HepG2 (cell line): ENCODE results near the gene CADPS2.

Experiments
- DNMT1 ChIP-seq: sonication (generic); formaldehyde crosslinking; IDR thresholded peaks from 2 replicates; pipeline ENCODE4 v1.5.1; 2020; ENCODE audit warnings: mild to moderate bottlenecking, missing genetic modification reagents
- KDM5A ChIP-seq: fragments of 200-600 bp; sonication (generic); IDR thresholded peaks from 2 replicates; pipeline ENCODE4 v1.7.0; 2018; ENCODE audit warnings: antibody characterized with exemption, mild to moderate bottlenecking, low read length, borderline replicate concordance
- NFE2 ChIP-seq: sonication (generic); formaldehyde crosslinking; IDR thresholded peaks from 2 replicates; pipeline ENCODE4 v1.4.0; 2020; ENCODE audit warnings: missing genetic modification reagents
- POLR2AphosphoS5 ChIP-seq: IDR thresholded peaks from 2 replicates; pipeline ENCODE4 v1.6.1; 2012; ENCODE audit warnings: low read depth, low read length
- SIN3A ChIP-seq: IDR thresholded peaks from 2 replicates; pipeline ENCODE4 v1.6.1; 2011; ENCODE audit warnings: low read depth, mild to moderate bottlenecking, control low read depth, low read length, borderline replicate concordance
- SRF ChIP-seq: IDR thresholded peaks from 2 replicates; pipeline ENCODE4 v1.6.1; 2011; ENCODE audit warnings: mild to moderate bottlenecking, low read depth, low read length, moderate library complexity
- TCF7 ChIP-seq: sonication (generic); IDR thresholded peaks from 2 replicates; pipeline ENCODE4 v1.6.1; 2016; ENCODE audit warnings: antibody characterized with exemption, low read depth
- TF ChIP-seq, protein P1 (sequence below): sonication (generic); formaldehyde crosslinking; IDR thresholded peaks from 2 replicates; pipeline ENCODE4 v1.5.0; 2020; ENCODE audit warnings: mild to moderate bottlenecking, missing genetic modification reagents, moderate library complexity
- TF ChIP-seq, protein P2 (sequence below): IDR thresholded peaks from 2 replicates; pipeline ENCODE4 v1.6.1; 2012; ENCODE audit warnings: inconsistent platforms

DNA sequence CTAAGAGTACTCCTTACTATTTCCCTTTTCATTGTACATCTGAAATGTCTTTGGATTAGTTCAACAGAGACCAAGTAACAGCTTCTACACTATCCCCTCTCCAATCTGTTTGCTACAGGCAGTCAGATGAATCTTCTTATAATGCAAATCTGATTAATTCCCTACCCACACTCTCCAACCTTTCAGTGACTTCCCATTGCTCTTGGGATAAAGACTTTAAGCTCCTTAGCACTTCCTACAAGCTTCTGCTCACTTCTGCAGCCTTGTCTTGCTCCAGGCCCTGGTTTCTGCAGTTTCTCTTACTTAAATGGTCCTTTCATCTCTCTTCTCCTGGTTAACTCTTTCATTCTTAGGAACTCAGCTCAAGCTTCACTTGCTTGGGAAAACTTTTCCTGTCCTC is 516.5 kb downstream of the CADPS2 start:
- TF ChIP-seq TCF7: no peak
- TF ChIP-seq, protein P1, sequence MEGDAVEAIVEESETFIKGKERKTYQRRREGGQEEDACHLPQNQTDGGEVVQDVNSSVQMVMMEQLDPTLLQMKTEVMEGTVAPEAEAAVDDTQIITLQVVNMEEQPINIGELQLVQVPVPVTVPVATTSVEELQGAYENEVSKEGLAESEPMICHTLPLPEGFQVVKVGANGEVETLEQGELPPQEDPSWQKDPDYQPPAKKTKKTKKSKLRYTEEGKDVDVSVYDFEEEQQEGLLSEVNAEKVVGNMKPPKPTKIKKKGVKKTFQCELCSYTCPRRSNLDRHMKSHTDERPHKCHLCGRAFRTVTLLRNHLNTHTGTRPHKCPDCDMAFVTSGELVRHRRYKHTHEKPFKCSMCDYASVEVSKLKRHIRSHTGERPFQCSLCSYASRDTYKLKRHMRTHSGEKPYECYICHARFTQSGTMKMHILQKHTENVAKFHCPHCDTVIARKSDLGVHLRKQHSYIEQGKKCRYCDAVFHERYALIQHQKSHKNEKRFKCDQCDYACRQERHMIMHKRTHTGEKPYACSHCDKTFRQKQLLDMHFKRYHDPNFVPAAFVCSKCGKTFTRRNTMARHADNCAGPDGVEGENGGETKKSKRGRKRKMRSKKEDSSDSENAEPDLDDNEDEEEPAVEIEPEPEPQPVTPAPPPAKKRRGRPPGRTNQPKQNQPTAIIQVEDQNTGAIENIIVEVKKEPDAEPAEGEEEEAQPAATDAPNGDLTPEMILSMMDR (CRISPR knock-in tag): no peak
- no peak for TF ChIP-seq SIN3A
- TF ChIP-seq KDM5A: no peak
- TF ChIP-seq DNMT1 (CRISPR knock-in tag): no peak
- TF ChIP-seq NFE2: no peak
- no peak for TF ChIP-seq POLR2AphosphoS5
- TF ChIP-seq SRF: no peak
- TF ChIP-seq, protein P2, sequence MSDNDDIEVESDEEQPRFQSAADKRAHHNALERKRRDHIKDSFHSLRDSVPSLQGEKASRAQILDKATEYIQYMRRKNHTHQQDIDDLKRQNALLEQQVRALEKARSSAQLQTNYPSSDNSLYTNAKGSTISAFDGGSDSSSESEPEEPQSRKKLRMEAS: no peak
